Immature natural killer cell (primary cell): Measurements from ENCODE around the gene CYS1. TPM values are rescaled to one million over a fixed set of nuclear protein-coding genes. Genes with fewer than 3 reads are reported as not detected.
"Not testable (repeated sequence)": the region's sequence is repeated elsewhere in the genome, so short reads cannot be mapped to it uniquely, and the experiment has no call there.

ENCODE experiments used
- DNase-seq, 3 donors: peaks; one replicate each; pipeline ENCODE4 v3.0.0; 2022; ENCODE audit warnings: mixed read lengths in 1 of 3
- H3K27ac Mint-ChIP-seq, 6 donors: one replicate each; pipeline ENCODE4 v1.8.0; 2020; ENCODE audit warnings: mixed read lengths in 6 of 6, mild to moderate bottlenecking in 5 of 6, inconsistent platforms in 4 of 6, moderate library complexity in 3 of 6
- H3K27me3 Mint-ChIP-seq, 3 donors: one replicate each; pipeline ENCODE4 v1.8.0; 2020 to 2021; ENCODE audit warnings: low read depth in 3 of 3, mild to moderate bottlenecking in 3 of 3, mixed read lengths in 3 of 3, moderate library complexity in 3 of 3, inconsistent platforms in 1 of 3
- H3K36me3 Mint-ChIP-seq, 3 donors: one replicate each; pipeline ENCODE4 v1.8.0; 2020; ENCODE audit warnings: mixed read lengths in 3 of 3, inconsistent platforms in 2 of 3, mild to moderate bottlenecking in 2 of 3
- H3K4me1 Mint-ChIP-seq, 2 donors: one replicate each; pipeline ENCODE4 v1.8.0; 2020; ENCODE audit warnings: inconsistent platforms in 2 of 2, mild to moderate bottlenecking in 2 of 2, mixed read lengths in 2 of 2, moderate library complexity in 1 of 2
- H3K4me3 Mint-ChIP-seq, 5 donors: one replicate each; pipeline ENCODE4 v1.8.0; 2020; ENCODE audit warnings: mild to moderate bottlenecking in 5 of 5, mixed read lengths in 5 of 5, inconsistent platforms in 3 of 5, moderate library complexity in 3 of 5
- H3K9me3 Mint-ChIP-seq, 6 donors: one replicate each; pipeline ENCODE4 v1.8.0; 2020; ENCODE audit warnings: mild to moderate bottlenecking in 6 of 6, mixed read lengths in 6 of 6, inconsistent platforms in 4 of 6, moderate library complexity in 3 of 6
- polyA plus RNA-seq, 3 donors: library from polyadenylated mRNA; unstranded; fragments of 300-500 nt; fragmentation: Illumina TruSeq; gene quantifications; one replicate each; pipeline ENCODE4 v1.2.3, GENCODE V29; 2021

The CYS1 gene
- polyA plus RNA-seq, 3 donors from 2014 or later: not detected

DNA sequence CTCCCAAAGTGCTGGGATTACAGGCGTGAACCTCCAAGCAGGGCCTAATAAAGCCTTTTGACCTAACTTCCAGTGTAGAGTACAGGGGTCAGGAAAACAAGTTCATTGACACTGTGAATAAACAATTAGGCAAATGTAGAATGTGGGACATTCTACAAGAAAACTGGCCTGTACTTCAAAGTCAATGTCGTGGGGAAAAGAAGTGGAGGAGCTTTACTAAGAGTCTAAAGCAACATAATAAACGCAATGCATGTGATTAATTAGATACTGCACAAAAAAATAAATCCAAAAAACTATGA, 38.8 kb upstream of the CYS1 start:
- H3K4me3 Mint-ChIP-seq: peak overlapping the region in 3 of 5 donors; percentile 9 to 57 (median 30)
- H3K4me1 Mint-ChIP-seq: peaks cover 40 to 45% of the 10 kb centered on the region in 2 donors
- H3K27me3 Mint-ChIP-seq: peaks cover 4 to 15% (median 10%) of the 10 kb centered on the region in 3 donors
- DNase-seq: no peak
- H3K9me3 Mint-ChIP-seq: no peaks in the 10 kb centered on the region
- peak overlapping the region in 2 of 6 donors; percentile 43 to 90 for H3K27ac Mint-ChIP-seq
- no peaks in the 10 kb centered on the region for H3K36me3 Mint-ChIP-seq

DNA sequence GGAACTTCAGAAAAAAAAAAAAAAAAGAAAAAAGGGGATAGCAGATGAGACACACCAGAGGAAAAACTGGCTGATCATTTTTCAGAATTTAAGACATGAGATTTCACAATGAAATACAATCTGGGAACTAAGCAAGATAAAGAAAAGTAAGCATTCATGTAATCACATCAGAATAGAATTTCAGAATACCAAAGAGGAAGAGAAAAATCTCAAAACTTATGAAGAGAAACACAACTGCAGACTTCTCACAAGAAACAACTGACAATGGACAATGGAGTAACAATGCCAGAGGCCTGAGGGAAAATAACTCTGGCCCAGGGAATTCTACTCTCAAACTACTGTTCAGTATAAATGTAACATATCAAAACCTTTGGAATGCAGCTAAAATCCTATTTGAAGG, 29.1 kb upstream of the CYS1 start:
- Mint-ChIP-seq H3K27ac (no peak overlapping the region), H3K27me3 (peaks cover 0 to 2% (median 1%) of the 10 kb centered on the region in 3 donors), H3K4me3 (no peak overlapping the region), H3K4me1 (no peaks in the 10 kb centered on the region), H3K9me3 (peaks cover 0 to 6% (median 0%) of the 10 kb centered on the region in 6 donors), H3K36me3 (peaks cover 4 to 13% (median 6%) of the 10 kb centered on the region in 3 donors)
- DNase-seq: no peak

DNA sequence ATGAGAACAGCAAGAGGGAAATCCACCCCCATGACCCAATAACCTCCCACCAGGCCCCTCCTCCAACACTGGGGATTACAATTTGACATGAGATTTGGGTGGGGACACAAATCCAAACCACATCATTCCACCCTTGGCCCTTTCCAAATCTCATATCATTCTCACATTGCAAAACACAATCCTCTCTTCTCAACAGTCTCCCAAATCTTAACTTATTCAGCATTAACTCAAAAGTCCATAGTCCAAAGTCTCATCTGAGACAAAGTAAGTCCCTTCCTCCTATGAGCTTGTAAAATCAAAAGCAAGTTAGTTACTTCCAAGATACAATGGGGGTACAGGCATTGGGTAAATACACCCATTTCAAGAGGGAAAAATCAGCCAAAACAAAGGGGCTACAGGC, 24.7 kb upstream of the CYS1 start:
- peaks cover 4 to 13% (median 6%) of the 10 kb centered on the region in 3 donors for H3K36me3 Mint-ChIP-seq
- H3K4me1 Mint-ChIP-seq: not testable (repeated sequence)

DNA sequence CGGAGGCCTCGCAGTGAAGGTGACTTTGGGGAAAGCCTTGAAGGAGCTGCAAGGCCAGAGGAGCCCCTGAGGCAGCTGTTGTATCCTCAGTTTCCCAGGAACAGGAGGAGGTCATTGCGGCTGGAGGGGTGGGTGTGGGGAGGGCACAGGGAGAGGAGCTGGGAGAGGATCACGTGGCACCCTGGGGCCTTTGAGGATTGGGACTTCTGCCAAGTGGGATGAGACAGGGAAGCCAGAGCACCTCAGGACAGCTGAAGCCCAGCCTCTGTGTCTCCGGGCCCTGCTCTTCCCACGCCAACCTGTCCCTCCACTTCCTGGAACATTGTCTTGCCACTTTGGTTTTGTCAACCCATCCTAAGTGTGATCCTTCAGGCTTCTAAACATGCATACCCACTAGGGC, 23.0 kb upstream of the CYS1 start:
- H3K4me3 Mint-ChIP-seq: no peak overlapping the region
- H3K36me3 Mint-ChIP-seq: peaks cover 4 to 13% (median 6%) of the 10 kb centered on the region in 3 donors

More for the DNA sequence above, 24.7 kb upstream of the CYS1 start:
- H3K4me3 Mint-ChIP-seq, H3K9me3 Mint-ChIP-seq, H3K27me3 Mint-ChIP-seq, DNase-seq, H3K27ac Mint-ChIP-seq: not testable (repeated sequence)

DNA sequence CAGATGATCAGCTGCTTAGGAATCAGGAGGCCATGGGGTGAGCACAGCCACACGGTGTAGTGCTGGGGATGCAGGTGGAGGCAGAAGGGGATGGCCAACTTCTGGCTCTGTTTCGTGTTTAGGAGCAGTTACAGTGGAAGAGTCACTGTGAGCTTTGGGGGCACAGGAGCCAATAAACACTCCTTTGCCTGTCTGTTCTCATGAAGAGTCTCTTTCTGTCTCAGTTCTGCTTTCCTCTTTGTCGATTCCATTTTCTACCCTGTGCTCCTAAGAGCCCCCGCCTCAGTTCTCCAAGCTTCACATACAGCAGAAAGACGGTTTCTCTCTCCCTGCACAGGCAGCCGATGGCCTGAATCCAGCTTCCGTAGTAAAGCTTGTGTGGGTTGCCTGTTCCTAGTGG, 21.3 kb upstream of the CYS1 start:
- no peak for DNase-seq
- Mint-ChIP-seq H3K36me3 (peaks cover 0 to 5% (median 0%) of the 10 kb centered on the region in 3 donors), H3K4me3 (no peak overlapping the region), H3K27ac (no peak overlapping the region), H3K27me3 (peaks cover 0 to 5% (median 0%) of the 10 kb centered on the region in 3 donors), H3K4me1 (no peaks in the 10 kb centered on the region), H3K9me3 (no peaks in the 10 kb centered on the region)

More for the DNA sequence above, 23.0 kb upstream of the CYS1 start:
- DNase-seq: no peak
- Mint-ChIP-seq H3K4me1 (no peaks in the 10 kb centered on the region), H3K27ac (no peak overlapping the region), H3K9me3 (peaks cover 0 to 6% (median 0%) of the 10 kb centered on the region in 6 donors), H3K27me3 (no peaks in the 10 kb centered on the region)

DNA sequence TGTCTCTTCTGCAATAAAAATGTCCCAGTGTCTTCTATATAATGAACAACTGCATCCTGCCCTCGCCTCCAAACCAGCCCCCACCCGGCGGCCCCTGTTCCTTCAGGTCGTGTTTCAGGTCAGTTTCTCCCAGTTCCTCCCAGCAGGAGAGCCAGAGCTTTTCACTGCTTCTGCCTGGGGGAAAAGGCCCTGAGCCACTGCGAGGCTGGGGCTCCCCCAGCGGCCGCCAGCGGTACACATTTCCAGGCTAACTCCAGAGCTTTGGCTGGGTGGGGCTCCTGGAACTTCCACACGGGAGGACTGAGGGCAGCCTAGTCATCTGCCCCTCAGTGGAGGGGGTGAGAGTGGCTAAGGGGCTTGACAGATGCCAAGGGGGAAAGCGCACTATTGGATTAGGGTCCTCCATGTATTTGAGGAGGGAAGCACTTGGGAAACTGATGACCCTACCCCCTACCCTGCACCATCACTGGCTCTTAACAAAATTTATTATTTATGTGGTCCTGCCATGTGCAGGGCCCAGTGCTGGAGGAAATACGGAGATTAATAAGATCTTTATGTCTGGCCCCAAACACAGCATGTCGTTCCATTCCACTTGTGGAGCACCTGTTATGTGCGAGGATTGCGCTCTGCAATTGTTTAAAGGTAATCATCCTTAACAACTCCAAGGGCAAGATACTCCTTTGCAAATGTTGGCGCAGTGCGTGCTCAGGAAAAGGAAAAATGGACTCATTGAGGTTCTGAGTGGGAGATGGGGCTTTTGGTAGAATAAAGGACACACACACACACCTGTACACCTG, 17.3 kb upstream of the CYS1 start:
- no peaks in the 10 kb centered on the region for H3K36me3 Mint-ChIP-seq
- no peaks in the 10 kb centered on the region for H3K4me1 Mint-ChIP-seq
- peaks cover 0 to 11% (median 0%) of the 10 kb centered on the region in 3 donors for H3K27me3 Mint-ChIP-seq
- H3K27ac Mint-ChIP-seq: no peak overlapping the region
- H3K4me3 Mint-ChIP-seq: no peak overlapping the region
- DNase-seq: peak in 2 of 3 donors; percentile 23 to 27
- H3K9me3 Mint-ChIP-seq: peaks cover 0 to 2% (median 0%) of the 10 kb centered on the region in 6 donors

DNA sequence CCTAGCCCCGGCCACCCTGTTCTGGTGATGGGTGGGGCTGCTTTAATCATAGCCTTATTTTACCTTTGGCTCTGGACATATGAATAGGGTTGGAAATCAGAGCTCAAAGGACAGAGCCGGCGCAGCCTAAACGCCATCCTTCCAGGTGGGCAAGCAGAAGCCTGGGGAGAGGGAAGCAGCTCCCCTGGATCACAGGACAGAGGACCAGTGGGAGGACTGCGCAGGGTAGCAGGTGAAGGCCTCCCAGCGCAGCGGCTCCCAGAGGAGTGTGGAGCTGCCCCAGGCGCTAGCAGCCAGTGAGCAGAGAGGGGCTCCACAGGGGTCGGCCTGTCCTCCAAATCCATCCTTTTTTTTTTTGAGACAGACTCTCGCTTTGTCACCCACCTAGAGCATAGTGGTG, 16.4 kb upstream of the CYS1 start:
- peaks cover 2 to 6% of the 10 kb centered on the region in 2 donors for H3K4me1 Mint-ChIP-seq
- no peaks in the 10 kb centered on the region for H3K36me3 Mint-ChIP-seq
- no peak overlapping the region for H3K27ac Mint-ChIP-seq
- H3K27me3 Mint-ChIP-seq: peaks cover 0 to 17% (median 0%) of the 10 kb centered on the region in 3 donors
- H3K4me3 Mint-ChIP-seq: no peak overlapping the region
- DNase-seq: no peak
- H3K9me3 Mint-ChIP-seq: peaks cover 0 to 10% (median 0%) of the 10 kb centered on the region in 6 donors

DNA sequence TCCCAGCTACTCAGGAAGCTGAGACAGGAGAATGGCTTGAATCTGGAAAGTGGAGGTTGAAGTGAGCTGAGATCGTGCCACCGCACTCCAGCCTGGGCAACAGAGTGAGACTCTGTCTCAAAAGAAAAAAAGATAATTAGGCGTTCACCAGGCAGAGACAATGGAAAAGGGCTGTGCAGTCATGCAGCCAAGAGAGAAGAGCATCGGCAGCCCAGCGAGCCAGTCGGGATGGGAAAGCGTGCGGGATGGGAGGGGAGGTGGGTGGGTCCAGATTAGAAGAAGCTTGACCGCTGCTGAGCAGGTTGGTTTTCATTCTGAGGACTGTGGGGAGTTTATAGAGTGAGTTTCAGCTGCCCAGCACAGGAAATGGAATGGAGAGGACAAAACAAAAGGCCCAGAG, 15.0 kb upstream of the CYS1 start:
- no peak for DNase-seq
- Mint-ChIP-seq H3K9me3 (peaks cover 0 to 10% (median under 1%) of the 10 kb centered on the region in 6 donors), H3K4me1 (peaks cover 6 to 11% of the 10 kb centered on the region in 2 donors), H3K36me3 (no peaks in the 10 kb centered on the region), H3K4me3 (no peak overlapping the region), H3K27me3 (peaks cover 0 to 22% (median 5%) of the 10 kb centered on the region in 3 donors), H3K27ac (no peak overlapping the region)

DNA sequence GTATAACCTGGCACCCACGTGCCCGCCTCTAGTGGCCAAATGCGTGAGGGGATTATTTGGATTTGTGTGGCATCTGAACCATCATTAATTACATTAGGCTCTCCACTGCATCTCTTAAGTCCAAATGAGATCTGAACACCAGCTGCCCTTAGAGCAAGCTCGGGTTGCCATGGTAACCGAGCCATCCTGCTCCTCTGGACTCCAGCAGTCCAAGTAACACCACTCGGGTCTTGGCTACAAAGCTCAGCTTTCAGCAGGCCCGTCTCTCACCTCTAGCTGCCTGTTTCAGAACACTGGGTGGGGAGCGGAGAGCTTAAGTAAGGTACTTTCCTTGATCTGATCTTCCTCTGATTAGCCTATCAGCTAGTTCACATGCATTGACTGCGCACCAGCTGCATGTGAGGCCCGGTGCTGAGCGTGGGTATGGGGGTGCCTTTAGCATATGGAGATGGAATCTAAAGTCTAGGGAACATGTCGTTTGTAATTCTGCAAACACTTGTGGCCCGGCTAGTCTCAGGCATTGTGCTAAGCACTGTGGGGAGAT, 14.1 kb upstream of the CYS1 start:
- Mint-ChIP-seq H3K9me3 (peaks cover 0 to 10% (median under 1%) of the 10 kb centered on the region in 6 donors), H3K27ac (no peak overlapping the region), H3K4me3 (no peak overlapping the region), H3K36me3 (no peaks in the 10 kb centered on the region), H3K27me3 (peaks cover 0 to 22% (median 5%) of the 10 kb centered on the region in 3 donors), H3K4me1 (peaks cover 6 to 11% of the 10 kb centered on the region in 2 donors)
- no peak for DNase-seq

DNA sequence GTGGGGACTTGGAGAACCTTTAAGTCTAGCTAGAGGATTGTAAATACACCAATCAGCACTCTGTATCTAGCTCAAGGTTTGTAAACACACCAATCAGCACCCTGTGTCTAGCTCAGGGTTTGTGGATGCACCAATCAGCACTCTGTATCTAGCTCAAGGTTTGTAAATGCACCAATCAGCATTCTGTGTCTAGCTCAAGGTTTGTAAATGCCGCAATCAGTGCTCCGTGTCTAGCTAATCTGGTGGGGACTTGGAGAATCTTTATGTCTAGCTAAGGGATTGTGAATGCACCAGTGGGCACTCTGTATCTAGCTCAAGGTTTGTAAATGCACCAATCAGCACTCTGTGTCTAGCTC, 11.7 kb upstream of the CYS1 start:
- not testable (repeated sequence) for H3K36me3 Mint-ChIP-seq, H3K9me3 Mint-ChIP-seq, DNase-seq, H3K27ac Mint-ChIP-seq
- Mint-ChIP-seq H3K4me1 (peaks cover 6 to 11% of the 10 kb centered on the region in 2 donors), H3K27me3 (peaks cover 1 to 17% (median 5%) of the 10 kb centered on the region in 3 donors), H3K4me3 (peak overlapping the region; percentile 51 to 81 (median 68))

DNA sequence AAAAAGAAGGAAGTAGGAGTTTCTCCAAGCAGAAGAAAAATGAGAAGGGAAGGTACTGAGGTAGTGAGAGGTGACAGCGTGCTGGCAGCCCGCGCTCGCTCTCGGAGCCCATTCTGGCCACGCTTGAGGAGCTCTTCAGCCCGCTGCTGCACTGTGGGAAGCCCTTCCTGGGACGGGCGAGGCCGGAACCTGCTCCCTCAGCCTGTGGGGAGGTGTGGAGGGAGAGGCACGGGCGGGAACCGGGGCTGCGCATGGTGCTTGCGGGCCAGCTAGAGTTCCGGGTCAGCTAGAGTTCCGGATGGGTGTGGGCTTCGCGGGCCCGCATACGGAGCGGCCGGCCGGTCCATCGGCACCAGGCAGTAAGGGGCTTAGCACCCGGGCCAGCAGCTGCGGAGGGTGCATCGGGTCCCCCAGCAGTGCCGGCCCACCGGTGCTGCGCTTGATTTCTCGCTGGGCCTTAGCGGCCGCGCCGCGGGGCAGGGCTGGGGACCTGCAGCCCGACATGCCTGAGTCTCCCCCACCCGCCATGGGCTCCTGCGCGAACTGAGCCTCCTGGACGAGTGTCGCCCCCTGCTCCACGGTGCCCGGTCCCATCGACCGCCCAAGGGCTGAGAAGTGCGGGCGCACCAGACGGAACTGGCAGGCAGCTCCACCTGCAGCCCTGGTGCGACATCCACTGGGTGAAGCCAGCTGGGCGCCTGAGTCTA, 11.1 kb upstream of the CYS1 start:
- DNase-seq: peak; percentile 18 to 31 (median 31)
- Mint-ChIP-seq H3K36me3 (no peaks in the 10 kb centered on the region), H3K27ac (peak overlapping the region in 4 of 6 donors; percentile 7 to 62 (median 46)), H3K9me3 (peaks cover 0 to 10% (median under 1%) of the 10 kb centered on the region in 6 donors), H3K4me3 (peak overlapping the region; percentile 81 to 91 (median 82)), H3K4me1 (peaks cover 6 to 11% of the 10 kb centered on the region in 2 donors), H3K27me3 (peaks cover 1 to 17% (median 5%) of the 10 kb centered on the region in 3 donors)

DNA sequence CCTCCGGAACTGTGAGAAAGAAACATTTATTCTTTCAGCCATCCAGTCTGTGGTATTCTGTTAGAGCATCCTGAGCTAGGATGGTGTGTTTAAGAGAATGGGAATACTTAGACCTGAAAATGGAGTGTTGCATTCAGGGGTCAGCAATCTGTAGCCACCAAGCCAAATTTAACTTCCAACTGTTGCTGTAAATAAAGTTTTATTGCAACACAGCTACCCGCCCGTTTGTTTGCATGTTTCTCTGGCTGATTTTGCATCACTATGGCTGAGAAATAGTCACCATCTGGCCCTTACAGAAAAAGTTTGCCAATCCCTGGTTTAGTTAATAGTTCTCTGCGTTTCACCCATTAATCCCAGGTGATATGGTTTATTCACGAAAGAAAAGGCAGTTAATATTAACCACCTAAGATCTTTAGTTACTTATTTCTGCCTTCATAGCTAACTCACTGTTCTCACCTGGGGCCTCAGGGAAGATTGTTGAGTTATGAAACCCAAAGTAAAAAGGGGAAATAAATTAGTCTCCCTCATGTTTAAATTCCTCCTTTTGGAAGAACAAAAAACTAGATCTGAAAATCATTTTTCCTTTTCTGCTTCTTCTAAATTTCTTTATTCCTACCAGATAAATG, 9.5 kb upstream of the CYS1 start:
- peaks cover 0 to 10% (median 2%) of the 10 kb centered on the region in 6 donors for H3K9me3 Mint-ChIP-seq
- H3K27me3 Mint-ChIP-seq: peaks cover 1 to 15% (median 9%) of the 10 kb centered on the region in 3 donors
- DNase-seq: no peak
- peaks cover 6 to 11% of the 10 kb centered on the region in 2 donors for H3K4me1 Mint-ChIP-seq
- no peak overlapping the region for H3K27ac Mint-ChIP-seq
- peaks cover 0 to 3% (median 0%) of the 10 kb centered on the region in 3 donors for H3K36me3 Mint-ChIP-seq
- no peak overlapping the region for H3K4me3 Mint-ChIP-seq

DNA sequence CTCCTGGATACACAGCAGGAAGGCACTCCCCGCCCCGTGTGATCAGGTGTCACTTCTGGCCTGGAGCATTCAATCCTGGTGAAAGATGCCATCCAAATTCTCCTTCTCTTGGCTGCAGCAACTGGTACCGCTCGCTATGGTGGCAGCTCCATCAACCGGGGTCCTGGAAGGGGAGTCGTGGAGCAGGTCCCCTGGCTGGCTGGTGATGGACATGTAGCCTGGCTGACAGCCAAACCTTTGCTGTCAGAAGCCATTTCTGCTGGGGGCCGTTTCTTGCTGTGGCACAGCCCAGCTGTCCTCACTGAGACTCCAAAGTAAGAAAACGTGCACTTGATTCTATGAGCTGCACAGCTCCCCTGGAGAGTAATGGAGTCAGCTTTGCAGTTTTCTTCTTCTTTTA, 7.1 kb upstream of the CYS1 start:
- DNase-seq: no peak
- Mint-ChIP-seq H3K9me3 (peaks cover 0 to 7% (median 2%) of the 10 kb centered on the region in 6 donors), H3K36me3 (peaks cover 0 to 9% (median 0%) of the 10 kb centered on the region in 3 donors), H3K27me3 (peaks cover 7 to 30% (median 23%) of the 10 kb centered on the region in 3 donors), H3K4me3 (no peak overlapping the region), H3K27ac (no peak overlapping the region), H3K4me1 (peaks cover 6 to 11% of the 10 kb centered on the region in 2 donors)
